Right lung (tissue), 5 donors: ENCODE data around the gene PLEKHA7. TPM values are rescaled to one million over a fixed set of nuclear protein-coding genes. Genes with fewer than 3 reads are reported as not detected.
A peak's percentile ranks its signal among the peaks of the same experiment; 100 is the strongest.

Source experiments
- DNase-seq, 2 donors: peaks; one replicate each; pipeline ENCODE4 v3.0.0-alpha.2; 2013
- polyA plus RNA-seq, 5 donors: library from polyadenylated mRNA; unstranded; fragments of 120-200 nt; gene quantifications; one replicate each; pipeline versions ENCODE4 v1.2.1 to v1.2.3, GENCODE V29; 2013; ENCODE audit warnings: inconsistent platforms in 1 of 5, low replicate concordance in 1 of 5; ENCODE audit not compliant: insufficient read length in 5 of 5, insufficient read depth in 1 of 5

PLEKHA7 gene
- polyA plus RNA-seq, 5 donors, result 21.2 to 31.8 (median 29.6) TPM

GRCh38 chr11:16946477-16947282 is 67.5 kb downstream of the PLEKHA7 start:
- no peak for DNase-seq

GRCh38 chr11:16945671-16946469 is 68.3 kb downstream of the PLEKHA7 start:
- DNase-seq, result no peak

GRCh38 chr11:16942911-16943310 is 71.3 kb downstream of the PLEKHA7 start:
- no peak for DNase-seq

- DNase-seq, result no peak
These were observed 71.9 kb downstream of the PLEKHA7 start for GRCh38 chr11:16942342-16942741.

GRCh38 chr11:16941935-16942334 is 72.3 kb downstream of the PLEKHA7 start:
- DNase-seq, result no peak

GRCh38 chr11:16938061-16938460 is 76.2 kb downstream of the PLEKHA7 start:
- DNase-seq, result no peak

GRCh38 chr11:16936643-16937042 is 77.6 kb downstream of the PLEKHA7 start:
- DNase-seq, result no peak

GRCh38 chr11:16935518-16936302 is 78.5 kb downstream of the PLEKHA7 start:
- no peak for DNase-seq

- no peak for DNase-seq
These were observed 80.2 kb downstream of the PLEKHA7 start for GRCh38 chr11:16933756-16934603.

GRCh38 chr11:16933291-16933690 is 80.9 kb downstream of the PLEKHA7 start:
- no peak for DNase-seq

- no peak for DNase-seq
These were observed 86.2 kb downstream of the PLEKHA7 start for GRCh38 chr11:16928044-16928443.

- no peak for DNase-seq
These were observed 87.2 kb downstream of the PLEKHA7 start for GRCh38 chr11:16926883-16927626.

GRCh38 chr11:16925561-16926065 is 88.6 kb downstream of the PLEKHA7 start:
- DNase-seq, result peak in 1 of 2 donors; percentile 23

- peak in 1 of 2 donors; percentile 68 for DNase-seq
These were observed 89.2 kb downstream of the PLEKHA7 start for GRCh38 chr11:16924826-16925560.

- DNase-seq, result no peak
These were observed 89.8 kb downstream of the PLEKHA7 start for GRCh38 chr11:16924462-16924825.

- no peak for DNase-seq
These were observed 90.2 kb downstream of the PLEKHA7 start for GRCh38 chr11:16923987-16924386.

- DNase-seq, result no peak
These were observed 92.5 kb downstream of the PLEKHA7 start for GRCh38 chr11:16921668-16922067.

GRCh38 chr11:16921019-16921418 is 93.2 kb downstream of the PLEKHA7 start:
- DNase-seq, result no peak

- DNase-seq, result no peak
These were observed 93.7 kb downstream of the PLEKHA7 start for GRCh38 chr11:16920559-16920958.
